Tibial nerve (tissue), 4 donors: ENCODE data around the gene CCDC149. TPM values are rescaled to one million over a fixed set of nuclear protein-coding genes. Genes with fewer than 3 reads are reported as not detected.

Source experiments
- DNase-seq, 2 donors: peaks; one replicate each; pipeline ENCODE4 v3.0.0-alpha.2; 2019; ENCODE audit warnings: low spot score in 2 of 2
- H3K27ac ChIP-seq, 4 donors: fragments of 200-600 bp; sonication (generic) in 3 of 4; one replicate each; pipeline ENCODE4 v1.5.1; 2017 to 2019; ENCODE audit warnings: mild to moderate bottlenecking in 1 of 4
- H3K27me3 ChIP-seq, 2 donors: fragments of 200-600 bp; sonication (generic) in 1 of 2; one replicate each; pipeline versions ENCODE4 v1.5.1 to v1.6.0; 2017 to 2019
- H3K36me3 ChIP-seq, 3 donors: fragments of 200-600 bp; sonication (generic); one replicate each; pipeline ENCODE4 v1.5.1; 2018 to 2019
- H3K4me1 ChIP-seq, 4 donors: fragments of 200-600 bp; sonication (generic) in 3 of 4; one replicate each; pipeline ENCODE4 v1.5.1; 2017 to 2019
- H3K4me3 ChIP-seq, 4 donors: fragments of 200-600 bp; sonication (generic) in 3 of 4; one replicate each; pipeline ENCODE4 v1.5.1; 2017 to 2019; ENCODE audit warnings: mild to moderate bottlenecking in 1 of 4, moderate library complexity in 1 of 4
- H3K9me3 ChIP-seq, 4 donors: fragments of 200-600 bp; sonication (generic) in 3 of 4; one replicate each; pipeline ENCODE4 v1.5.1; 2017 to 2019
- EP300 ChIP-seq, 2 donors: sonication (generic); formaldehyde crosslinking; IDR thresholded peaks; one replicate each; pipeline ENCODE4 v1.6.1; 2017; ENCODE audit warnings: antibody characterized with exemption in 2 of 2, mild to moderate bottlenecking in 1 of 2
- POLR2A ChIP-seq, 2 donors: fragments of 450-650 bp; IDR thresholded peaks; one replicate each; pipeline ENCODE4 v1.6.1; 2017; ENCODE audit warnings: antibody characterized with exemption in 2 of 2, mild to moderate bottlenecking in 2 of 2, moderate library complexity in 2 of 2
- WGBS, 2 donors: methylation state at CpG; one replicate each; pipeline ENCODE4 v1.1.5; 2018; 5-methylcytosine and 5-hydroxymethylcytosine counted together
- total RNA-seq, 4 donors: library from RNA; depleted of rRNA; stranded (reverse); fragments of >200 nt; gene quantifications; one replicate each; pipeline ENCODE4 v1.1.0, GENCODE V29; 2016
- TF ChIP-seq, protein P1 (sequence below), 5 experiments: fragments of 200-600 bp in 3 of 5; fragments of 450-650 bp in 2 of 5; sonication (generic) in 3 of 5; IDR thresholded peaks; one replicate each; pipeline ENCODE4 v1.5.1; 2016 to 2019; ENCODE audit warnings: antibody characterized with exemption in 5 of 5, mild to moderate bottlenecking in 3 of 5, moderate library complexity in 2 of 5

CCDC149 gene
- total RNA-seq, 4 donors from 2014 or later = 12.2 to 31.2 (median 15.3) TPM

DNA sequence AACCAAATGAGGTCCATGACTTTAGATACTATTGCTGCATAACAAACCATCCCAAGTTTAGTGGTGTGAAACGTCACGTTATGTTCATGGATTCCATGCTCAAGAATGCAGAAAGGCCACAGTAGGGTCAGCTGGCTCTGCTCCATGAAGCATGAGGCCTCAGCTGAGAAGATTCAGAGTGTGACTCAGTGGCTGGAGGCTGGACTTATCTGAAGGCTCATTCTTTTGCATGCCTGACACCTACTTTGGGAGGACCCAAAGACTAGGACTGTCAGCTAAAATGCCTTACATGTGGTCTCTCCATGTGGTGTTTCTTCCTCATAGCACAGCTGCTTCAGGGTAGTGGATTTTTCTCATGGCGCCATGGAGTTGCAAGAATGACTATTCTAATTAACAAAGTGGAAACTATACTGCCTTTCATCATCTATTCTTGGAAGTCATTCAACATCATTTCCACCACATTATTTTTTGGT, 11.5 kb upstream of the CCDC149 start:
- Histone ChIP-seq H3K36me3 (no peaks in the 10 kb centered on the region), H3K27ac (no peak overlapping the region), H3K4me1 (no peaks in the 10 kb centered on the region), H3K9me3 (peaks cover 0 to 7% (median 0%) of the 10 kb centered on the region in 4 donors), H3K27me3 (no peaks in the 10 kb centered on the region), H3K4me3 (no peak overlapping the region)
- no peak for DNase-seq
- TF ChIP-seq POLR2A (IDR thresholded peaks at IDR 0.05) = no peak
- no peak for TF ChIP-seq EP300 (IDR thresholded peaks at IDR 0.05)
- TF ChIP-seq, protein P1, sequence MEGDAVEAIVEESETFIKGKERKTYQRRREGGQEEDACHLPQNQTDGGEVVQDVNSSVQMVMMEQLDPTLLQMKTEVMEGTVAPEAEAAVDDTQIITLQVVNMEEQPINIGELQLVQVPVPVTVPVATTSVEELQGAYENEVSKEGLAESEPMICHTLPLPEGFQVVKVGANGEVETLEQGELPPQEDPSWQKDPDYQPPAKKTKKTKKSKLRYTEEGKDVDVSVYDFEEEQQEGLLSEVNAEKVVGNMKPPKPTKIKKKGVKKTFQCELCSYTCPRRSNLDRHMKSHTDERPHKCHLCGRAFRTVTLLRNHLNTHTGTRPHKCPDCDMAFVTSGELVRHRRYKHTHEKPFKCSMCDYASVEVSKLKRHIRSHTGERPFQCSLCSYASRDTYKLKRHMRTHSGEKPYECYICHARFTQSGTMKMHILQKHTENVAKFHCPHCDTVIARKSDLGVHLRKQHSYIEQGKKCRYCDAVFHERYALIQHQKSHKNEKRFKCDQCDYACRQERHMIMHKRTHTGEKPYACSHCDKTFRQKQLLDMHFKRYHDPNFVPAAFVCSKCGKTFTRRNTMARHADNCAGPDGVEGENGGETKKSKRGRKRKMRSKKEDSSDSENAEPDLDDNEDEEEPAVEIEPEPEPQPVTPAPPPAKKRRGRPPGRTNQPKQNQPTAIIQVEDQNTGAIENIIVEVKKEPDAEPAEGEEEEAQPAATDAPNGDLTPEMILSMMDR (IDR thresholded peaks at IDR 0.05) = no peak
- 48 to 56% methylated on average over 3 of the region's 3 CpGs for WGBS, 2 donors

DNA sequence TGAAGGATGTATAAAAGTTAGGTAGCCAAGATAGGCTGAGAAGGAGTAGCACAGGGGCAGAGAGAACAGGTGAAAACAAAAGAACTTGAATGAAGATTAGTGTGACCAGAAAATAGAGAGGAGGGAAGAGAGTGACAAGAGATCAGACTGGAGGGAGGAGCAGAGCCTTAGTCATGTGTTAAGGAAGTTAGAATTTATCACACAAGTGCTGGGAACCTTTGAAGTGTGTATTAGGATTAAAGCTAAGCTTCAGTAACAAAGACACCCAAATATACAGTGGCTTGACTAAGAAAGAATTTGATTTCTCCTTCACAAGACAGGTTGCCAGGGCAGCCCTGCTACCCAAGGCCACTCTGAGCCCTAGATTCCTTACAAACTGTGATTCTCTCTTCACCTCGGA, 10.7 kb upstream of the CCDC149 start:
- TF ChIP-seq, protein P1 (IDR thresholded peaks at IDR 0.05) = no peak
- no peak for TF ChIP-seq POLR2A (IDR thresholded peaks at IDR 0.05)
- no peak for TF ChIP-seq EP300 (IDR thresholded peaks at IDR 0.05)
- no peak for DNase-seq
- H3K9me3 ChIP-seq = peaks cover 0 to 7% (median 0%) of the 10 kb centered on the region in 4 donors
- H3K4me3 ChIP-seq = no peak overlapping the region
- H3K27me3 ChIP-seq = no peaks in the 10 kb centered on the region
- no peaks in the 10 kb centered on the region for H3K4me1 ChIP-seq
- H3K27ac ChIP-seq = no peak overlapping the region
- WGBS, 2 donors = 68 to 75% methylated on average over 1 of the region's 1 CpG
- no peaks in the 10 kb centered on the region for H3K36me3 ChIP-seq

DNA sequence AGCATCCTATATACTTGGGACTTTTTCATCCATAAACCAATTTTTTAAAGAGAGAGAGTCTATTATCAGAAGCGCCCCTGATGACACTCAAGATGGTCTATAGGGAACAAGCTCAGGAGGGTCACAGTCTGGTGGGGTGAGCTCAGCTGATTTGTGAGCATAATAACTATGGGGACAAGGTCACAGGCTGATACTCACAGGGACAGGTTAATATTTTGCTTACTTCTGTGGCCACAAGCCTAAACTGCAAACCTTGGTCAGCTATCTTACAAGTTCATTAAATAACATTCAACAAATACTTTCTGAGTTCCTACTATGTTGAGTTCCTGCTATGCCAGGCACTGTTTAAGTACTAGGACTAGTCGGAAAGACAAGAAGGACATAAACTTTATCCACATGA, 10.2 kb upstream of the CCDC149 start:
- 95% methylated on average over 2 of the region's 2 CpGs for WGBS, 2 donors
- no peaks in the 10 kb centered on the region for H3K27me3 ChIP-seq
- TF ChIP-seq POLR2A (IDR thresholded peaks at IDR 0.05) (no peak), EP300 (IDR thresholded peaks at IDR 0.05) (no peak)
- TF ChIP-seq, protein P1 (IDR thresholded peaks at IDR 0.05) = no peak
- no peak overlapping the region for H3K4me3 ChIP-seq
- H3K36me3 ChIP-seq = no peaks in the 10 kb centered on the region
- no peak overlapping the region for H3K27ac ChIP-seq
- peaks cover 0 to 7% (median 0%) of the 10 kb centered on the region in 4 donors for H3K9me3 ChIP-seq
- H3K4me1 ChIP-seq = no peaks in the 10 kb centered on the region
- no peak for DNase-seq

DNA sequence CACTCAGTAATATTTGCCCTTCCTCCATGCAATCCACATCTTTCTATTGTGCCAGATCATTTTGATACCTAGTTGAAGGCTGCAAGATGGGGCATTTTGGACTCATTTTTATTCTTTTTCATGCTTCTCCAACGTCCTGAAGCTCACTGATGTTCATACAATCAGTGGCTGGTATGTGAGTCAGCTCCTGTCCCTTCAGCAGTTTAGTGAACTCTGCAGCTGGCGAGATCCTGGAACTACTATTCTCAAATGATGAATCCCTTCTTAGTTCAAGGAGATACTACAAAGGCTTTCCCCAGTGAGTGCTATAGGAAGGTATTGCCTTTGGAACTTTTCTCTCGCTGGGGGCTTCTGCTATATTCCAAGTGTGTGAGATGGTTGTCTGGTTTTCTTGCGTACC, 9.6 kb upstream of the CCDC149 start:
- no peak for DNase-seq
- no peaks in the 10 kb centered on the region for H3K27me3 ChIP-seq
- no peak overlapping the region for H3K4me3 ChIP-seq
- H3K36me3 ChIP-seq = no peaks in the 10 kb centered on the region
- WGBS, 2 donors = 67 to 82% methylated on average over 4 of the region's 4 CpGs
- H3K4me1 ChIP-seq = no peaks in the 10 kb centered on the region
- no peak overlapping the region for H3K27ac ChIP-seq
- peaks cover 0 to 7% (median 0%) of the 10 kb centered on the region in 4 donors for H3K9me3 ChIP-seq
- no peak for TF ChIP-seq EP300 (IDR thresholded peaks at IDR 0.05)
- no peak for TF ChIP-seq POLR2A (IDR thresholded peaks at IDR 0.05)
- TF ChIP-seq, protein P1 (IDR thresholded peaks at IDR 0.05) = no peak

DNA sequence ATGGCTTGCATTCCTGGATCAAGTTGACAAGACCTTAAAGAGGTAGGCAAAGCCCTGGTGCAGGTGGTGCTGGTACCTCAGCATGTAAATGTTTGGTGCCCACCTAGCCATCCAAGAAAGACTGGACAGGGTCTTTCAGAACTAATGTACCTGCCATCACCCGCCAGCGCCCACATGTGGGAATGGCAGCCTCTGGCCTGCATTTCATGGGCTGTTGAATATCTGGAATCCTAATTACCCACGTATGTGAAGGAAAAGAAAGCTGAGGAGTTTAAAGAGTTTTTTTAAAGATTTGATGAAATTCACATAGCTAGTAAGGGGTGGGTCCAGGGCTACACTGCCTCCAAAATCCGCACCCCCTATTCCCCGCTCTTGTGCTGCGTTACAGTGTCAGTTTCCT, 8.6 kb upstream of the CCDC149 start:
- 72 to 84% methylated on average over 6 of the region's 6 CpGs for WGBS, 2 donors

More for the DNA sequence above, 8.6 kb upstream of the CCDC149 start:
- H3K27me3 ChIP-seq = no peaks in the 10 kb centered on the region
- H3K4me3 ChIP-seq = no peak overlapping the region
- H3K36me3 ChIP-seq = no peaks in the 10 kb centered on the region
- no peak overlapping the region for H3K27ac ChIP-seq
- H3K4me1 ChIP-seq = no peaks in the 10 kb centered on the region
- TF ChIP-seq EP300 (IDR thresholded peaks at IDR 0.05) = no peak
- TF ChIP-seq, protein P1 (IDR thresholded peaks at IDR 0.05) = no peak
- no peak for TF ChIP-seq POLR2A (IDR thresholded peaks at IDR 0.05)
- no peak for DNase-seq
- peaks cover 0 to 7% (median 0%) of the 10 kb centered on the region in 4 donors for H3K9me3 ChIP-seq
